ENCODE measurements around the gene CREB3. TPM values are rescaled to one million over a fixed set of nuclear protein-coding genes. Genes with fewer than 3 reads are reported as not detected.

CREB3 gene
- polyA plus RNA-seq, 3 donors, result 17.4 to 38.7 (median 32.2) TPM

DNA sequence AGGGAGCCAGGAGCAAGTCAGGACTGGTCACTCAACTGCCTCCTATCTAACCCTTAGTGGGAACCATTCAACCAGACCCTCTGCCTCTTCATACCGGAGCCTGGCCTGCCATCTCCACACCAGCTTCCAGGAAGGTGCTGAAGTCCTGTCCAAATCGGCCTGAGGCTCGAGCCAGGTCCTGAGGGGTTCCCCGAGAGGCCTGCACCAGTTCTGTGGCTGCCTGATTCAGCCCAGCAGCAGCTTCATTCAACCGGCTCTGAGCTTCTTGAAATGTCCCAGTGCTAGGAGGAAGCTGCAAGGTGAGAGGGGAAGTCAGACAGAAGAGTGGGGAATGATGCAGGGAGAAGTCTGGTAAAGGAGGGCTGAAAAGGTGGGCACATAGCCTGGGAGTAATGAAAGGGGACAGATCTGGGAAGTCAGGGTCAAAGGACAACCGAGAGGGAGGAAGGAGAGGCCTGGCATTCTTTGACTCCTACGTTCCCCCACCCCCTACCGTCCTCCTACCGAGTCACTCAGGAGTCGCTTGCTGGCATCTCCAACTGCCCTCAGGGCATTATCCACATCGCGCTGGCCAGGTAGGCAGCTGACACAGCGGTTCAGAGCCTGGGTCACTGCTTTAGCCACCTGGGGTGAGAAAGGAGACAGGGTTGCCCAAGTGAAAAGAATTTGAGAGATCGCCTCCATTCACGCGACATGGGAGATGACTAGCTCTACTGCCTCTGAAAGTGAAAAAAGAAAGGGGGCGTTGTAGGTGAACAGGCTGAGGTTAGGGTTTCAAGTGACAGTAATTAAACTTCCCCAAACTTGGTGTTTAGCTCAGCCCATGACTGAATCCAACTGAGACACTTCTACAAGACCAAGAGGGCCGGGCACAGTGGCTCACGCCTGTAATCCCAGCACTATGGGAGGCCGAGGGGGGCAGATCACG lies 20.7 kb upstream of the CREB3 start:
- Histone ChIP-seq H3K4me3 (replicated peaks in 1 of 3; ENCODE audit: low read depth in 2 of 3, low read length in 3 of 3) (no peak overlapping the region), H4K20me1 (ENCODE audit: insufficient read depth, low read length) (peaks cover 97% of the 10 kb centered on the region), H3K9me3 (replicated peaks in 1 of 2; ENCODE audit: control insufficient read depth in 1 of 2, insufficient read depth in 1 of 2, low read length in 2 of 2) (no peaks in the 10 kb centered on the region), H3K4me1 (ENCODE audit: control insufficient read depth in 1 of 2, insufficient read depth in 2 of 2, low read length in 2 of 2) (no peaks in the 10 kb centered on the region), H3K36me3 (replicated peaks in 1 of 2; ENCODE audit: control insufficient read depth in 1 of 2, insufficient read depth in 2 of 2, low read length in 2 of 2) (peaks cover 93 to 99% of the 10 kb centered on the region in 2 donors), H3K27ac (ENCODE audit: low read depth in 1 of 2, low read length in 2 of 2) (peak overlapping the region in 1 of 2 donors; percentile 4), H3K9ac (ENCODE audit: insufficient read depth, low read length, poor library complexity, severe bottlenecking) (no peak overlapping the region), H3K79me2 (ENCODE audit: insufficient read depth, low read length) (peaks cover 7% of the 10 kb centered on the region), H3K27me3 (ENCODE audit: control insufficient read depth in 2 of 2, insufficient read depth in 2 of 2, low read length in 2 of 2) (no peaks in the 10 kb centered on the region), H2AFZ (ENCODE audit: insufficient read depth, low read depth, low read length, poor library complexity, severe bottlenecking) (no peak overlapping the region), H3K4me2 (replicated peaks; ENCODE audit: extremely low read depth, low read length, poor library complexity, severe bottlenecking) (no peak overlapping the region)
- no peak for DNase-seq
- peak overlapping the region in 2 of 7 donors; percentile 6 to 57 for H3K27ac Mint-ChIP-seq
- TF ChIP-seq, protein P1, sequence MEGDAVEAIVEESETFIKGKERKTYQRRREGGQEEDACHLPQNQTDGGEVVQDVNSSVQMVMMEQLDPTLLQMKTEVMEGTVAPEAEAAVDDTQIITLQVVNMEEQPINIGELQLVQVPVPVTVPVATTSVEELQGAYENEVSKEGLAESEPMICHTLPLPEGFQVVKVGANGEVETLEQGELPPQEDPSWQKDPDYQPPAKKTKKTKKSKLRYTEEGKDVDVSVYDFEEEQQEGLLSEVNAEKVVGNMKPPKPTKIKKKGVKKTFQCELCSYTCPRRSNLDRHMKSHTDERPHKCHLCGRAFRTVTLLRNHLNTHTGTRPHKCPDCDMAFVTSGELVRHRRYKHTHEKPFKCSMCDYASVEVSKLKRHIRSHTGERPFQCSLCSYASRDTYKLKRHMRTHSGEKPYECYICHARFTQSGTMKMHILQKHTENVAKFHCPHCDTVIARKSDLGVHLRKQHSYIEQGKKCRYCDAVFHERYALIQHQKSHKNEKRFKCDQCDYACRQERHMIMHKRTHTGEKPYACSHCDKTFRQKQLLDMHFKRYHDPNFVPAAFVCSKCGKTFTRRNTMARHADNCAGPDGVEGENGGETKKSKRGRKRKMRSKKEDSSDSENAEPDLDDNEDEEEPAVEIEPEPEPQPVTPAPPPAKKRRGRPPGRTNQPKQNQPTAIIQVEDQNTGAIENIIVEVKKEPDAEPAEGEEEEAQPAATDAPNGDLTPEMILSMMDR (IDR thresholded peaks at IDR 0.05), result no peak
- no peaks in the 10 kb centered on the region for H3K4me1 Mint-ChIP-seq
- H3K27me3 Mint-ChIP-seq (ENCODE audit: low read depth in 3 of 3), result peaks cover 0 to 2% (median 0%) of the 10 kb centered on the region in 3 donors
- 95% methylated on average over 12 of the region's 21 CpGs for WGBS (ENCODE audit: insufficient coverage)
- peaks cover 0 to 90% of the 10 kb centered on the region in 2 donors for H3K36me3 Mint-ChIP-seq
- no peak overlapping the region for H3K4me3 Mint-ChIP-seq
- intact Hi-C loops (cut with micrococcal nuclease), result no loop called here
- no peaks in the 10 kb centered on the region for H3K9me3 Mint-ChIP-seq

DNA sequence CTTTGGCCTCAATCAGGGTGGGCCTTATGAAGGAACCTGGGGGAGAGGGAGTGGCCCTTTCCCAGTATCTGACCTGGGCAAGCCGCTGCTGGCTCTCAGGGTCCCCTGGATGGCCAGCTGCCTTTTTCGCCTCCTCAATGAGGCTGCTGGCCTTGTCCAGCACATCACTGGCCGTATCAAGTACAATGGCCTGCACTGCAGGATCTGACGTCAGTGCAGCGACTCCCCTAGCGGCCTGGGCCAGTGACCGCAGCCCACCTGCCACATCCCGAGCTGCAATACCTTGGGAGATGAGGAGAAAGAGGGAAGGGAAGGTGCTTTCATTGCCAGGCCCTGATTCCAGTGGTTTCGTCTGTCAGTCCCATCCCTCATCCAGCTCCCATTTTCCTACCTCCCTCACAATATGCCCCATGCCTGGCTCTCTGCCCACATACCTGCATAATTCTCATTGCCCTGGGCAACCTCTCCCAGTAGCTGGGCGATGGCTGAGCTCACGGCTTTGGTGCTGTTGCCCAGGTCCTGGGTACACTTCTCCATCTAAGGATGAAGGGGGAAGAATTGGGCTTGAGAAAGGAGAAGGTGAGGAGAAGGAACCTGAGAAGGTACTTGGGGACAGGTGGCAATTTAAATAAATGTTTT lies 19.6 kb upstream of the CREB3 start:
- DNase-seq, result no peak
- Histone ChIP-seq H3K4me3 (replicated peaks in 1 of 3; ENCODE audit: low read depth in 2 of 3, low read length in 3 of 3) (no peak overlapping the region), H3K4me2 (replicated peaks; ENCODE audit: extremely low read depth, low read length, poor library complexity, severe bottlenecking) (no peak overlapping the region), H3K27me3 (ENCODE audit: control insufficient read depth in 2 of 2, insufficient read depth in 2 of 2, low read length in 2 of 2) (no peaks in the 10 kb centered on the region), H4K20me1 (ENCODE audit: insufficient read depth, low read length) (peaks cover 97% of the 10 kb centered on the region), H3K36me3 (replicated peaks in 1 of 2; ENCODE audit: control insufficient read depth in 1 of 2, insufficient read depth in 2 of 2, low read length in 2 of 2) (peaks cover 93 to 99% of the 10 kb centered on the region in 2 donors), H3K9ac (ENCODE audit: insufficient read depth, low read length, poor library complexity, severe bottlenecking) (no peak overlapping the region), H3K4me1 (ENCODE audit: control insufficient read depth in 1 of 2, insufficient read depth in 2 of 2, low read length in 2 of 2) (no peaks in the 10 kb centered on the region), H2AFZ (ENCODE audit: insufficient read depth, low read depth, low read length, poor library complexity, severe bottlenecking) (no peak overlapping the region), H3K27ac (ENCODE audit: low read depth in 1 of 2, low read length in 2 of 2) (no peak overlapping the region), H3K9me3 (replicated peaks in 1 of 2; ENCODE audit: control insufficient read depth in 1 of 2, insufficient read depth in 1 of 2, low read length in 2 of 2) (no peaks in the 10 kb centered on the region), H3K79me2 (ENCODE audit: insufficient read depth, low read length) (peaks cover 7% of the 10 kb centered on the region)
- Mint-ChIP-seq H3K4me3 (no peak overlapping the region), H3K36me3 (peaks cover 0 to 90% of the 10 kb centered on the region in 2 donors), H3K27me3 (ENCODE audit: low read depth in 3 of 3) (peaks cover 0 to 2% (median 0%) of the 10 kb centered on the region in 3 donors), H3K27ac (peak overlapping the region in 2 of 7 donors; percentile 26 to 72), H3K4me1 (no peaks in the 10 kb centered on the region), H3K9me3 (no peaks in the 10 kb centered on the region)
- 95% methylated on average over 6 of the region's 11 CpGs for WGBS (ENCODE audit: insufficient coverage)
- intact Hi-C loops (cut with micrococcal nuclease), result no loop called here
- TF ChIP-seq, protein P1 (IDR thresholded peaks at IDR 0.05), result no peak
